ENCODE measurements around the gene SPAG17. TPM values are rescaled to one million over a fixed set of nuclear protein-coding genes. Genes with fewer than 3 reads are reported as not detected.

Gene SPAG17
- total and polyA plus RNA-seq, 2 of the 13 experiments (the other 11 are each of a cell fraction or from before 2014, with no cell fraction given), result not detected

GRCh38 chr1:117929343-117930172 is 255.5 kb downstream of the SPAG17 start, which contains the start of the genes GDAP2 and WDR3 (continued):
- TF ChIP-seq ZFP91 (CRISPR knock-in tag; IDR thresholded peaks at IDR 0.05; ENCODE audit: borderline replicate concordance) (peak; percentile 81; the same call in 1 of the 2 replicates), JDP2 (CRISPR knock-in tag; IDR thresholded peaks at IDR 0.05; ENCODE audit: borderline replicate concordance) (no peak), AKAP8 (CRISPR knock-in tag; IDR thresholded peaks at IDR 0.05) (no peak), AKNA (CRISPR knock-in tag; IDR thresholded peaks at IDR 0.05; ENCODE audit: borderline replicate concordance) (no peak), ZNF451 (CRISPR knock-in tag; IDR thresholded peaks at IDR 0.05) (no peak), LRRFIP1 (CRISPR knock-in tag; conservative IDR thresholded peaks at IDR 0.05) (no peak), SP2 (CRISPR knock-in tag; IDR thresholded peaks at IDR 0.05) (peak; percentile 85), ZNF276 (CRISPR knock-in tag; IDR thresholded peaks at IDR 0.05; ENCODE audit: low read depth) (no peak), ZNF337 (CRISPR knock-in tag; IDR thresholded peaks at IDR 0.05; ENCODE audit: borderline replicate concordance, low read depth) (no peak), ZNF142 (CRISPR knock-in tag; IDR thresholded peaks at IDR 0.05) (no peak)
